GM23248 (cell line): ENCODE data around the gene RPL3. TPM values are rescaled to one million over a fixed set of nuclear protein-coding genes. Genes with fewer than 3 reads are reported as not detected.
"Not testable (repeated sequence)": the region's sequence is repeated elsewhere in the genome, so short reads cannot be mapped to it uniquely, and the experiment has no call there.

Source experiments
- DNase-seq: peaks from one replicate; pipeline ENCODE4 v3.0.0-alpha.2; 2015
- H2AFZ ChIP-seq: fragments of 200-600 bp; sonication (generic); 2 replicates; pipeline ENCODE4 v1.6.1; 2016; ENCODE audit warnings: antibody characterized with exemption
- H3F3A ChIP-seq: fragments of 200-600 bp; sonication (generic); 2 replicates; pipeline ENCODE4 v1.6.1; 2016; ENCODE audit warnings: mild to moderate bottlenecking, antibody characterized with exemption, mixed run types; ENCODE audit not compliant: insufficient read depth
- H3K27ac ChIP-seq: fragments of 200-600 bp; sonication (generic); 2 replicates; pipeline ENCODE4 v1.5.1; 2016; ENCODE audit warnings: mild to moderate bottlenecking
- H3K27me3 ChIP-seq: fragments of 200-600 bp; sonication (generic); replicated peaks from 2 replicates; pipeline ENCODE4 v1.6.1; 2016; ENCODE audit warnings: mild to moderate bottlenecking; ENCODE audit not compliant: insufficient read depth
- H3K36me3 ChIP-seq: fragments of 200-600 bp; sonication (generic); 2 replicates; pipeline ENCODE4 v1.6.1; 2016; ENCODE audit warnings: low read depth, mild to moderate bottlenecking
- H3K4me1 ChIP-seq: fragments of 200-600 bp; sonication (generic); 2 replicates; pipeline ENCODE4 v1.6.1; 2016; ENCODE audit warnings: mild to moderate bottlenecking; ENCODE audit not compliant: insufficient read depth
- H3K4me2 ChIP-seq: fragments of 200-600 bp; sonication (generic); one replicate; pipeline ENCODE4 v1.6.1; 2016; ENCODE audit warnings: mild to moderate bottlenecking; ENCODE audit not compliant: unreplicated experiment
- H3K4me3 ChIP-seq: fragments of 200-600 bp; sonication (generic); 2 replicates; pipeline ENCODE4 v1.5.1; 2016; ENCODE audit warnings: mild to moderate bottlenecking
- H3K79me2 ChIP-seq: fragments of 200-600 bp; sonication (generic); 2 replicates; pipeline ENCODE4 v1.6.1; 2016; ENCODE audit warnings: mild to moderate bottlenecking; ENCODE audit not compliant: insufficient read depth
- H3K9ac ChIP-seq: fragments of 200-600 bp; sonication (generic); 2 replicates; pipeline ENCODE4 v1.6.1; 2016; ENCODE audit warnings: mild to moderate bottlenecking
- H3K9me2 ChIP-seq: fragments of 200-600 bp; sonication (generic); 2 replicates; pipeline ENCODE4 v1.6.1; 2016; ENCODE audit warnings: mixed run types, mild to moderate bottlenecking, moderate library complexity; ENCODE audit not compliant: insufficient read depth
- H3K9me3 ChIP-seq: fragments of 200-600 bp; sonication (generic); one replicate; pipeline ENCODE4 v1.6.1; 2017; ENCODE audit warnings: low read depth
- H4K20me1 ChIP-seq: fragments of 200-600 bp; sonication (generic); 2 replicates; pipeline ENCODE4 v1.6.0; 2016; ENCODE audit not compliant: insufficient read depth
- EZH2 ChIP-seq: fragments of 200-600 bp; sonication (generic); IDR thresholded peaks from 2 replicates; pipeline ENCODE4 v1.6.1; 2018; ENCODE audit warnings: antibody characterized with exemption, mild to moderate bottlenecking; ENCODE audit not compliant: insufficient read depth, poor library complexity, severe bottlenecking
- EZH2phosphoT487 ChIP-seq: fragments of 200-600 bp; sonication (generic); IDR thresholded peaks from 2 replicates; pipeline ENCODE4 v1.6.1; 2018; ENCODE audit warnings: antibody characterized with exemption, moderate library complexity, mild to moderate bottlenecking, low read depth; ENCODE audit not compliant: insufficient read depth
- WGBS, 2 experiments: methylation state at CpG; one replicate each; pipeline ENCODE4 v1.1.6; 2015 to 2017; ENCODE audit warnings: low lambda C conversion rate in 2 of 2, low coverage in 1 of 2; ENCODE audit errors: missing lambda C conversion rate in 2 of 2; 5-methylcytosine and 5-hydroxymethylcytosine counted together
- in situ Hi-C: fragments of 300-500 bp; cut with MboI; formaldehyde crosslinking; loops from 2 replicates; pipeline ENCODE4 v1.15.0; 2020
- polyA plus RNA-seq: library from polyadenylated mRNA; unstranded; fragments of >200 nt; fragmentation: Nextera tagmentation; extraction: Ambion mirVana; gene quantifications from 2 replicates; pipeline ENCODE4 v1.2.1, GENCODE V29; 2016
- total RNA-seq: library from RNA; depleted of rRNA; stranded (reverse); fragments of >200 nt; shearing (Covaris generic); gene quantifications from 2 replicates; pipeline ENCODE4 v1.2.3, GENCODE V29; 2014

RPL3 gene
- total and polyA plus RNA-seq, 2 experiments from 2014 or later: 920 to 2,353 TPM

- no peaks in the 10 kb centered on the region for H3K36me3 ChIP-seq
- H3K4me1 ChIP-seq: peaks cover 6% of the 10 kb centered on the region; the same call in 1 of the 2 replicates
- H3K9me2 ChIP-seq: no peaks in the 10 kb centered on the region
- in situ Hi-C loops: no loop called here
- no peak overlapping the region for H3K4me2 ChIP-seq
- TF ChIP-seq EZH2 (no peak), EZH2phosphoT487 (no peak)
- H4K20me1 ChIP-seq: no peaks in the 10 kb centered on the region
- peaks cover 8% of the 10 kb centered on the region for H3F3A ChIP-seq
- no peak overlapping the region for H3K27ac ChIP-seq
- 30 to 47% methylated on average over 2 of the region's 2 CpGs for WGBS, 2 experiments
- peak; percentile 61 for DNase-seq
- no peaks in the 10 kb centered on the region for H3K79me2 ChIP-seq
- H3K9ac ChIP-seq: no peak overlapping the region
- H3K4me3 ChIP-seq: no peak overlapping the region
- H3K9me3 ChIP-seq: no peaks in the 10 kb centered on the region
- no peaks in the 10 kb centered on the region for H3K27me3 ChIP-seq
- peak overlapping the region; percentile 69 for H2AFZ ChIP-seq
Measured at GRCh38 chr22:39325392-39325932, 6.0 kb upstream of the RPL3 start.

- WGBS, 2 experiments: 92% methylated on average over 24 of the region's 24 CpGs
- DNase-seq, H3K27me3 ChIP-seq, H3K9me3 ChIP-seq, H3K9me2 ChIP-seq: not testable (repeated sequence)
- H3K9ac ChIP-seq: peak overlapping the region; percentile 99
- in situ Hi-C loops: loop anchor here (25.0 kb wide), 1 partner anchor 308 kb away; the partner anchor contains the start of genes APOBEC3C and APOBEC3D
- peaks cover 48% of the 10 kb centered on the region for H3F3A ChIP-seq
- H3K4me2 ChIP-seq: peak overlapping the region; percentile 72
- H3K4me1 ChIP-seq: peaks cover 18% of the 10 kb centered on the region
- H3K79me2 ChIP-seq: peaks cover 38% of the 10 kb centered on the region
- H3K36me3 ChIP-seq: peaks cover 24% of the 10 kb centered on the region
- H3K27ac ChIP-seq: peak overlapping the region; percentile 97
- peaks cover 27% of the 10 kb centered on the region for H4K20me1 ChIP-seq
- H2AFZ ChIP-seq: peak overlapping the region; percentile 85
- peak overlapping the region; percentile 99 for H3K4me3 ChIP-seq
Measured at GRCh38 chr22:39320616-39321029, 1.2 kb upstream of the RPL3 start.

- peaks cover 43% of the 10 kb centered on the region for H3K36me3 ChIP-seq
- peaks cover 57% of the 10 kb centered on the region for H3K79me2 ChIP-seq
- peaks cover 39% of the 10 kb centered on the region for H4K20me1 ChIP-seq
Measured at GRCh38 chr22:39318507-39319283, 728 bp downstream of the RPL3 start.

GRCh38 chr22:39317775-39318506 lies 1.5 kb downstream of the RPL3 start:
- in situ Hi-C loops: loop anchor here (25.0 kb wide), 1 partner anchor 306 kb away; the partner anchor contains the start of genes APOBEC3C and APOBEC3D
- Histone ChIP-seq H3K36me3 (peaks cover 50% of the 10 kb centered on the region), H3K79me2 (peaks cover 63% of the 10 kb centered on the region), H4K20me1 (peaks cover 39% of the 10 kb centered on the region), H3K9me2 (no peaks in the 10 kb centered on the region), H3K4me1 (peaks cover 23% of the 10 kb centered on the region), H3K9ac (peak overlapping the region; percentile 99), H3K4me3 (peak overlapping the region; percentile 99), H3K9me3 (no peaks in the 10 kb centered on the region), H3K27ac (peak overlapping the region; percentile 97), H2AFZ (no peak overlapping the region), H3K4me2 (peak overlapping the region; percentile 97), H3K27me3 (no peaks in the 10 kb centered on the region), H3F3A (peaks cover 75% of the 10 kb centered on the region)
- TF ChIP-seq EZH2: no peak
- TF ChIP-seq EZH2phosphoT487: no peak
- peak; percentile 81 for DNase-seq
- 12 to 15% methylated on average over 9 of the region's 9 CpGs for WGBS, 2 experiments

More at GRCh38 chr22:39318507-39319283, 728 bp downstream of the RPL3 start:
- 2 to 3% methylated on average over 26 of the region's 26 CpGs for WGBS, 2 experiments
- peak overlapping the region; percentile 99 for H3K4me3 ChIP-seq
- H2AFZ ChIP-seq: no peak overlapping the region
- H3K4me2 ChIP-seq: peak overlapping the region; percentile 97
- H3K9me3 ChIP-seq: no peaks in the 10 kb centered on the region
- in situ Hi-C loops: loop anchor here (25.0 kb wide), 1 partner anchor 306 kb away; the partner anchor contains the start of genes APOBEC3C and APOBEC3D
- H3K9me2 ChIP-seq: no peaks in the 10 kb centered on the region
- peaks cover 23% of the 10 kb centered on the region for H3K4me1 ChIP-seq
- H3F3A ChIP-seq: peaks cover 67% of the 10 kb centered on the region
- peak overlapping the region; percentile 99 for H3K9ac ChIP-seq
- peak; percentile 47 for DNase-seq
- no peaks in the 10 kb centered on the region for H3K27me3 ChIP-seq
- TF ChIP-seq EZH2 (no peak), EZH2phosphoT487 (no peak)
- peak overlapping the region; percentile 97 for H3K27ac ChIP-seq
